ENCODE measurements around the gene OR52I2.

DNA sequence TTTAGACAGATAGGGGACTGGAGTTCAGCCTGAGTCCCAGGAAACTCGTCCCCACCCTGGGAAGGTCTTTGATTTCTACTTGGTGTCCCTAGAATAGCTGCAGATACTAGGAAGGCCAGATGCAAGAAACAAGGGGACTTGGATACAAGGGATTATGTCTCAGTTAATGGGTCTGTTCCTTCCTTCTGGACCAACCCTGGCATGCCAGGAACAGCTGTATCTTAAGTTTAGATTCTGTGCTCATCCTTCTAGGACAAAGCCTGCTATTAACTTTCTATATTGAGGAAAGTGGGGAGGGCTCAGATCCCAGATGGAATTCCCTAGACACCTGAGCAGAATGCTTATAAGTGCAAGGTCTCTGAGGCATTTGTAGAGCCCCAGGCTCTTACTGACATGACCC lies 40.5 kb upstream of the OR52I2 start:
- TF ChIP-seq, protein P1, sequence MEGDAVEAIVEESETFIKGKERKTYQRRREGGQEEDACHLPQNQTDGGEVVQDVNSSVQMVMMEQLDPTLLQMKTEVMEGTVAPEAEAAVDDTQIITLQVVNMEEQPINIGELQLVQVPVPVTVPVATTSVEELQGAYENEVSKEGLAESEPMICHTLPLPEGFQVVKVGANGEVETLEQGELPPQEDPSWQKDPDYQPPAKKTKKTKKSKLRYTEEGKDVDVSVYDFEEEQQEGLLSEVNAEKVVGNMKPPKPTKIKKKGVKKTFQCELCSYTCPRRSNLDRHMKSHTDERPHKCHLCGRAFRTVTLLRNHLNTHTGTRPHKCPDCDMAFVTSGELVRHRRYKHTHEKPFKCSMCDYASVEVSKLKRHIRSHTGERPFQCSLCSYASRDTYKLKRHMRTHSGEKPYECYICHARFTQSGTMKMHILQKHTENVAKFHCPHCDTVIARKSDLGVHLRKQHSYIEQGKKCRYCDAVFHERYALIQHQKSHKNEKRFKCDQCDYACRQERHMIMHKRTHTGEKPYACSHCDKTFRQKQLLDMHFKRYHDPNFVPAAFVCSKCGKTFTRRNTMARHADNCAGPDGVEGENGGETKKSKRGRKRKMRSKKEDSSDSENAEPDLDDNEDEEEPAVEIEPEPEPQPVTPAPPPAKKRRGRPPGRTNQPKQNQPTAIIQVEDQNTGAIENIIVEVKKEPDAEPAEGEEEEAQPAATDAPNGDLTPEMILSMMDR (conservative IDR thresholded peaks at IDR 0.05): no peak
- TF ChIP-seq EZH2 (IDR thresholded peaks at IDR 0.05; ENCODE audit: low read depth): no peak
